Caki2 (cell line): ENCODE data around the gene HSDL1. TPM values are rescaled to one million over a fixed set of nuclear protein-coding genes. Genes with fewer than 3 reads are reported as not detected.
"Not testable (repeated sequence)": the region's sequence is repeated elsewhere in the genome, so short reads cannot be mapped to it uniquely, and the experiment has no call there.

Experiments used
- DNase-seq: peaks from one replicate; pipeline ENCODE4 v3.0.0-alpha.2; 2015; ENCODE audit warnings: low read depth
- in situ Hi-C: cut with HindIII; loops from 2 replicates; pipeline ENCODE4 v1.10.0; 2016; ENCODE audit warnings: low sequenced_read_pairs, low pct_unique_long_range_greater_than_20kb, mixed read lengths
- total RNA-seq: library from RNA; depleted of rRNA; stranded (reverse); fragments of >200 nt; shearing (Covaris generic); gene quantifications from 2 replicates; pipeline ENCODE4 v1.2.3, GENCODE V29; 2014; ENCODE audit warnings: low replicate concordance

Gene HSDL1
- total RNA-seq, 1 experiment from 2014 or later: 31.8 TPM

GRCh38 chr16:84144209-84144858 lies 643 bp downstream of the HSDL1 start:
- peak; percentile 25 for DNase-seq
- in situ Hi-C loops: no loop called here

- in situ Hi-C loops: no loop called here
- DNase-seq: no peak
Observed at GRCh38 chr16:84143784-84144199, 1.2 kb downstream of the HSDL1 start.

- DNase-seq: no peak
- in situ Hi-C loops: no loop called here
Observed at GRCh38 chr16:84143081-84143480, 1.9 kb downstream of the HSDL1 start.

GRCh38 chr16:84141143-84141670 lies 3.8 kb downstream of the HSDL1 start:
- DNase-seq: no peak
- in situ Hi-C loops: no loop called here

- in situ Hi-C loops: no loop called here
- DNase-seq: no peak
Observed at GRCh38 chr16:84139628-84140258, 5.2 kb downstream of the HSDL1 start.

- in situ Hi-C loops: no loop called here
- DNase-seq: peak; percentile 27
Observed at GRCh38 chr16:84138824-84139627, 6.0 kb downstream of the HSDL1 start.

- in situ Hi-C loops: no loop called here
- DNase-seq: no peak
Observed at GRCh38 chr16:84138500-84138823, 6.5 kb downstream of the HSDL1 start.

- no peak for DNase-seq
- in situ Hi-C loops: no loop called here
Observed at GRCh38 chr16:84137769-84138357, 7.1 kb downstream of the HSDL1 start.

- in situ Hi-C loops: no loop called here
- DNase-seq: no peak
Observed at GRCh38 chr16:84137287-84137686, 7.7 kb downstream of the HSDL1 start.

GRCh38 chr16:84136331-84137125 lies 8.4 kb downstream of the HSDL1 start:
- in situ Hi-C loops: no loop called here
- DNase-seq: no peak

GRCh38 chr16:84132527-84133285 lies 12.3 kb downstream of the HSDL1 start:
- in situ Hi-C loops: no loop called here
- DNase-seq: no peak

GRCh38 chr16:84131117-84131516 lies 13.9 kb downstream of the HSDL1 start:
- DNase-seq: no peak
- in situ Hi-C loops: no loop called here

GRCh38 chr16:84124257-84125073 lies 20.5 kb downstream of the HSDL1 start:
- in situ Hi-C loops: no loop called here
- DNase-seq: no peak

GRCh38 chr16:84121007-84121406 lies 24.0 kb downstream of the HSDL1 start:
- in situ Hi-C loops: no loop called here
- no peak for DNase-seq

GRCh38 chr16:84120023-84120422 lies 25.0 kb downstream of the HSDL1 start:
- in situ Hi-C loops: no loop called here
- DNase-seq: no peak

- in situ Hi-C loops: no loop called here
- no peak for DNase-seq
Observed at GRCh38 chr16:84119368-84119767, 25.6 kb downstream of the HSDL1 start.

GRCh38 chr16:84118315-84118714 lies 26.7 kb downstream of the HSDL1 start:
- DNase-seq, in situ Hi-C loops: not testable (repeated sequence)
